ENCODE data around the gene PER1. TPM values are rescaled to one million over a fixed set of nuclear protein-coding genes. Genes with fewer than 3 reads are reported as not detected.

The PER1 gene, protein sequence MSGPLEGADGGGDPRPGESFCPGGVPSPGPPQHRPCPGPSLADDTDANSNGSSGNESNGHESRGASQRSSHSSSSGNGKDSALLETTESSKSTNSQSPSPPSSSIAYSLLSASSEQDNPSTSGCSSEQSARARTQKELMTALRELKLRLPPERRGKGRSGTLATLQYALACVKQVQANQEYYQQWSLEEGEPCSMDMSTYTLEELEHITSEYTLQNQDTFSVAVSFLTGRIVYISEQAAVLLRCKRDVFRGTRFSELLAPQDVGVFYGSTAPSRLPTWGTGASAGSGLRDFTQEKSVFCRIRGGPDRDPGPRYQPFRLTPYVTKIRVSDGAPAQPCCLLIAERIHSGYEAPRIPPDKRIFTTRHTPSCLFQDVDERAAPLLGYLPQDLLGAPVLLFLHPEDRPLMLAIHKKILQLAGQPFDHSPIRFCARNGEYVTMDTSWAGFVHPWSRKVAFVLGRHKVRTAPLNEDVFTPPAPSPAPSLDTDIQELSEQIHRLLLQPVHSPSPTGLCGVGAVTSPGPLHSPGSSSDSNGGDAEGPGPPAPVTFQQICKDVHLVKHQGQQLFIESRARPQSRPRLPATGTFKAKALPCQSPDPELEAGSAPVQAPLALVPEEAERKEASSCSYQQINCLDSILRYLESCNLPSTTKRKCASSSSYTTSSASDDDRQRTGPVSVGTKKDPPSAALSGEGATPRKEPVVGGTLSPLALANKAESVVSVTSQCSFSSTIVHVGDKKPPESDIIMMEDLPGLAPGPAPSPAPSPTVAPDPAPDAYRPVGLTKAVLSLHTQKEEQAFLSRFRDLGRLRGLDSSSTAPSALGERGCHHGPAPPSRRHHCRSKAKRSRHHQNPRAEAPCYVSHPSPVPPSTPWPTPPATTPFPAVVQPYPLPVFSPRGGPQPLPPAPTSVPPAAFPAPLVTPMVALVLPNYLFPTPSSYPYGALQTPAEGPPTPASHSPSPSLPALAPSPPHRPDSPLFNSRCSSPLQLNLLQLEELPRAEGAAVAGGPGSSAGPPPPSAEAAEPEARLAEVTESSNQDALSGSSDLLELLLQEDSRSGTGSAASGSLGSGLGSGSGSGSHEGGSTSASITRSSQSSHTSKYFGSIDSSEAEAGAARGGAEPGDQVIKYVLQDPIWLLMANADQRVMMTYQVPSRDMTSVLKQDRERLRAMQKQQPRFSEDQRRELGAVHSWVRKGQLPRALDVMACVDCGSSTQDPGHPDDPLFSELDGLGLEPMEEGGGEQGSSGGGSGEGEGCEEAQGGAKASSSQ (N-terminal part only)
- total RNA-seq (25.6 TPM), polyA plus RNA-seq (ENCODE audit: insufficient read depth in 1 of 8, insufficient read length in 8 of 8, low replicate concordance in 1 of 8) (100 to 1,000 TPM in 1 of 8 donors, 10 to 100 TPM in 7; 42.4 to 103 (median 63.9) TPM)
- long read RNA-seq, donor 1, partial matches to known transcripts, result 0 of 6 reads
- long read RNA-seq, donor 1, other reads (novel, unspliced or antisense), result 0 of 6 reads
- long read RNA-seq, donor 2, result 0 reads
- long read RNA-seq, donor 3, partial matches to known transcripts, result 5 of 11 reads
- long read RNA-seq, donor 3, other reads (novel, unspliced or antisense), result 0 of 11 reads
- long read RNA-seq, donor 4, transcript PER1-207 (2 exons, 540 nt), result major isoform, 5 of 15 reads
- long read RNA-seq, donor 4, partial matches to known transcripts, result 6 of 15 reads
- long read RNA-seq, donor 4, other reads (novel, unspliced or antisense), result 0 of 15 reads
- long read RNA-seq, donor 5, transcript PER1-219 (3 exons, 461 nt), result major isoform, 9 of 20 reads
- long read RNA-seq, donor 5, partial matches to known transcripts, result 5 of 20 reads
- long read RNA-seq, donor 5, other reads (novel, unspliced or antisense), result 0 of 20 reads
- long read RNA-seq, donor 6, transcript PER1-219 (3 exons, 461 nt), result major isoform, 8 of 20 reads
- long read RNA-seq, donor 6, partial matches to known transcripts, result 5 of 20 reads
- long read RNA-seq, donor 6, other reads (novel, unspliced or antisense), result 0 of 20 reads
- long read RNA-seq, donor 7, partial matches to known transcripts, result 5 of 14 reads
- long read RNA-seq, donor 7, other reads (novel, unspliced or antisense), result 0 of 14 reads
- long read RNA-seq, donor 8, partial matches to known transcripts, result 0 of 6 reads
- long read RNA-seq, donor 8, other reads (novel, unspliced or antisense), result 0 of 6 reads
- long read RNA-seq, donor 9, transcript PER1-219 (3 exons, 461 nt), result major isoform, 5 of 8 reads
- long read RNA-seq, donor 9, partial matches to known transcripts, result 0 of 8 reads
- long read RNA-seq, donor 9, other reads (novel, unspliced or antisense), result 0 of 8 reads
- long read RNA-seq, donor 10, transcript PER1-219 (3 exons, 461 nt), result major isoform, 6 of 11 reads
- long read RNA-seq, donor 10, partial matches to known transcripts, result 0 of 11 reads
- long read RNA-seq, donor 10, other reads (novel, unspliced or antisense), result 0 of 11 reads
- long read RNA-seq, donor 11, transcript PER1-219 (3 exons, 461 nt), result major isoform, 5 of 9 reads
- long read RNA-seq, donor 11, partial matches to known transcripts, result 0 of 9 reads
- long read RNA-seq, donor 11, other reads (novel, unspliced or antisense), result 0 of 9 reads

DNA sequence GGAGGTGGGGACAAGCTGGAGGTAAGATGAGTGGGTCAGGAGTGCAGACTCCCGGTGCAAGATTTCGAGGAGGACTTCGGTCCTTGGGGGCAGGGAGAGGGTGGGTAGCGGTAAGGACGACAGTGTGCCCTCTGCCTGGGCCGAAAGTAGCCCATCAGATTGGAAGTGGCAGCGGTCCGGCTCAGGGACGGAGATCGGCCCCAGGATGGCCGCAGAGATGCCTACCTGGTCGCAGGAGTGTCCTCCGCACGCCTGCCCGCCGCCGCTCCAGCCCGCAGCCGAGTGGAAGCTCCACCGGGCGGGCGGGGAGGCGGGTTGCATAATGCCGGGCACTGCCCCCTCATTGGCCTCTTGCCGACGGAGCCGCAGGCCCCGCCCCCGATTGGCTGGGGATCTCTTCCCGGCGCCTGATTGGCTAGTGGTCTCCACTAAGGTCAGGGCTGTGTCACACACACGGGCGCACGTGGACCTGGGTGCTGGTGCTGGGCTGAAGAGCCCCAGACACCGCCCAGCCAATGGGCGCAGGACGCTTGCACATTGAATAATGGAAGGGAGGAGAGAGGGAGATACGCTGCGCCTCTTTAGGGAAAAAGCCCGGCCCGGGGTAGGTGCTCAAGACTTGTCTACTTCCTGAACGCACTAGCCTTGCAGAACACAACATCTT is at the start of gene PER1:
Gene PER1 (minus strand): TSS at position 293 of the 664 bp plus-strand sequence. CDS start 1,698 bp downstream, outside the sequence.
- H3K4me1 ChIP-seq (ENCODE audit: control insufficient read depth, insufficient read depth, low read length), result peaks cover 65% of the 10 kb centered on the region
- no peaks in the 10 kb centered on the region for H3K9me3 ChIP-seq (replicated peaks; ENCODE audit: control insufficient read depth, low read depth, low read length)
- peak; percentile 94 for DNase-seq
- H3K27ac ChIP-seq (ENCODE audit: low read length), result peak within 1 kb of the TSS; percentile 98
- H3K27me3 ChIP-seq (ENCODE audit: control insufficient read depth, insufficient read depth, low read length), result no peaks in the 10 kb centered on the region
- WGBS (ENCODE audit: insufficient coverage), result 2% methylated on average over 36 of the region's 42 CpGs
- peak within 1 kb of the TSS; percentile 66 for H3K4me3 ChIP-seq (ENCODE audit: low read length)
- peaks cover 32% of the 10 kb centered on the region for H3K36me3 ChIP-seq (ENCODE audit: control insufficient read depth, insufficient read depth, low read length)

- H3K4me3 ChIP-seq (ENCODE audit: low read length), result peak overlapping the region; percentile 32
- H3K36me3 ChIP-seq (ENCODE audit: control insufficient read depth, insufficient read depth, low read length), result no peaks in the 10 kb centered on the region
- H3K27me3 ChIP-seq (ENCODE audit: control insufficient read depth, insufficient read depth, low read length), result no peaks in the 10 kb centered on the region
- peak; percentile 98 for DNase-seq
- H3K9me3 ChIP-seq (replicated peaks; ENCODE audit: control insufficient read depth, low read depth, low read length), result no peaks in the 10 kb centered on the region
- H3K4me1 ChIP-seq (ENCODE audit: control insufficient read depth, insufficient read depth, low read length), result peaks cover 40% of the 10 kb centered on the region
- H3K27ac ChIP-seq (ENCODE audit: low read length), result peak overlapping the region; percentile 94
- 3% methylated on average over 5 of the region's 12 CpGs for WGBS (ENCODE audit: insufficient coverage)
Observed at GRCh38 chr17:8192070-8192815, 40.0 kb upstream of the PER1 start.

DNA sequence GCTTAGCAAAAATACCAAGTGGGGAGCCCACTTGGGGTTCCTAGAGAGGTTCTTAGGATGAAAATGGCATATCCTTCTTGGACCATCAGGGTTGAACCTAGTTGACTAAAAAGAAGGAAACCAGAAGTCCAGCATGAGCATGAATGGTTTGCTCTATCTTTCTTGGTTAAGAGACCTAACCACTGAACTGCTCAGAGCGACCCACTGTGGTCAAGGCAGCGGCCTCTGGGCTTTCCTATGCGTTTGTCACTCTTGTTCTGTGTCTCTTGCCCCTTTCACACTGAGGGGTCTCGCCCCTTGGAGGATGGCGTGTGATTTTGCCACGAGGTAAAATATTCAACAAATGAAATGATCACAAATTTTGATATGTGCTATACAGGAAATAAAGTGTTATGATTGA is 38.3 kb upstream of the PER1 start:
- H3K9me3 ChIP-seq (replicated peaks; ENCODE audit: control insufficient read depth, low read depth, low read length), result no peaks in the 10 kb centered on the region
- no peaks in the 10 kb centered on the region for H3K36me3 ChIP-seq (ENCODE audit: control insufficient read depth, insufficient read depth, low read length)
- peak overlapping the region; percentile 25 for H3K4me3 ChIP-seq (ENCODE audit: low read length)
- no peaks in the 10 kb centered on the region for H3K27me3 ChIP-seq (ENCODE audit: control insufficient read depth, insufficient read depth, low read length)
- 23% methylated on average over 2 of the region's 6 CpGs for WGBS (ENCODE audit: insufficient coverage)
- peak overlapping the region; percentile 84 for H3K27ac ChIP-seq (ENCODE audit: low read length)
- H3K4me1 ChIP-seq (ENCODE audit: control insufficient read depth, insufficient read depth, low read length), result peaks cover 45% of the 10 kb centered on the region
- no peak for DNase-seq

- peak within 1 kb of the TSS; percentile 98 for H3K4me3 ChIP-seq (ENCODE audit: low read length)
- H3K36me3 ChIP-seq (ENCODE audit: control insufficient read depth, insufficient read depth, low read length), result no peaks in the 10 kb centered on the region
- H3K4me1 ChIP-seq (ENCODE audit: control insufficient read depth, insufficient read depth, low read length), result peaks cover 45% of the 10 kb centered on the region
- H3K9me3 ChIP-seq (replicated peaks; ENCODE audit: control insufficient read depth, low read depth, low read length), result no peaks in the 10 kb centered on the region
- DNase-seq, result peak; percentile 99
- WGBS (ENCODE audit: insufficient coverage), result under 1% methylated on average over 69 of the region's 70 CpGs
- H3K27ac ChIP-seq (ENCODE audit: low read length), result peak within 1 kb of the TSS; percentile 100
- H3K27me3 ChIP-seq (ENCODE audit: control insufficient read depth, insufficient read depth, low read length), result no peaks in the 10 kb centered on the region
Observed at GRCh38 chr17:8189711-8190477, 37.7 kb upstream of the PER1 start, which contains the start of gene BORCS6. Gene BORCS6, minus strand, starts transcription at chr17:8190180. Its CDS starts 40 bp downstream, at chr17:8190140.

DNA sequence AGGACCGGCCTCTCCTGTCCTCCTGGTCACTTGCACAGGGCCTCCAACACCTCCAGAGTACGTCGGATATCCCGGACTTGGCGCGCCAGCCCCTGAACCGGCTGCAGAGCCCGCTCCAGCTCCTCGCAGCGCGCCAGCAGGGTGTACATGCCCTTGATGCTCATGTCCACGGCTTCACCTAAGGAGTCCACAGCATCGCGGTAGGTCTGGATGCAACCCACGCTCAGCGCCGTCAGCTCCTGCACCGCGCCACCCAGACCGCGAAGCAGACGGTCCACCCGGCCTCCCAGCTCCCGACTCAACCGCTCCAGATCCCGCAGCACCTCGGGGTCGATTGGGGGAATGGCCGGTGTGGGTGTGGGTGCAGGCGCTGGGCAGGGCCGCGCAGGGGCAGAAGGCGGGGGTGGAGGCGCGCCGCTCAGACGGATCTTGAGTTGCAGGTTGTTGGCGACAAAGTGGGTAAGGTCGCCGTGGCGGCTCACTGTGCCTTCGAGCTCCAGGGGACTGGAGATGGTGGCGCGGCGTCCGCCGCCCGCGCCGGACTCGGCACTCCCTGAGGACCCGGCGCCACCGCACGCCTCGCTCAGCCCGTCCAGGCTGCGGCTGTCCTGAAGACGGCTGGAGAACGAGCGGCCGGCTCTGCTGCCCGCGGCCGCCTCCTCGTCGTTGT is 37.0 kb upstream of the PER1 start:
- Histone ChIP-seq H3K27ac (ENCODE audit: low read length) (peak overlapping the region; percentile 100), H3K36me3 (ENCODE audit: control insufficient read depth, insufficient read depth, low read length) (no peaks in the 10 kb centered on the region), H3K9me3 (replicated peaks; ENCODE audit: control insufficient read depth, low read depth, low read length) (no peaks in the 10 kb centered on the region), H3K4me3 (ENCODE audit: low read length) (peak overlapping the region; percentile 98), H3K4me1 (ENCODE audit: control insufficient read depth, insufficient read depth, low read length) (peaks cover 45% of the 10 kb centered on the region), H3K27me3 (ENCODE audit: control insufficient read depth, insufficient read depth, low read length) (no peaks in the 10 kb centered on the region)
- DNase-seq, result peak; percentile 42
- 2% methylated on average over 59 of the region's 67 CpGs for WGBS (ENCODE audit: insufficient coverage)

GRCh38 chr17:8188263-8188839 is 36.1 kb upstream of the PER1 start:
- 13% methylated on average over 4 of the region's 12 CpGs for WGBS (ENCODE audit: insufficient coverage)
- no peaks in the 10 kb centered on the region for H3K27me3 ChIP-seq (ENCODE audit: control insufficient read depth, insufficient read depth, low read length)
- peak overlapping the region; percentile 98 for H3K4me3 ChIP-seq (ENCODE audit: low read length)
- H3K4me1 ChIP-seq (ENCODE audit: control insufficient read depth, insufficient read depth, low read length), result peaks cover 45% of the 10 kb centered on the region
- no peaks in the 10 kb centered on the region for H3K36me3 ChIP-seq (ENCODE audit: control insufficient read depth, insufficient read depth, low read length)
- peak overlapping the region; percentile 100 for H3K27ac ChIP-seq (ENCODE audit: low read length)
- no peaks in the 10 kb centered on the region for H3K9me3 ChIP-seq (replicated peaks; ENCODE audit: control insufficient read depth, low read depth, low read length)
- DNase-seq, result no peak

All from muscle of leg (tissue), 16 donors.